ENCODE results near the gene CBX4. TPM values are rescaled to one million over a fixed set of nuclear protein-coding genes. Genes with fewer than 3 reads are reported as not detected.

Gene CBX4
- total and polyA plus RNA-seq, 2 experiments from 2014 or later, result 1.2 to 18.9 TPM

DNA sequence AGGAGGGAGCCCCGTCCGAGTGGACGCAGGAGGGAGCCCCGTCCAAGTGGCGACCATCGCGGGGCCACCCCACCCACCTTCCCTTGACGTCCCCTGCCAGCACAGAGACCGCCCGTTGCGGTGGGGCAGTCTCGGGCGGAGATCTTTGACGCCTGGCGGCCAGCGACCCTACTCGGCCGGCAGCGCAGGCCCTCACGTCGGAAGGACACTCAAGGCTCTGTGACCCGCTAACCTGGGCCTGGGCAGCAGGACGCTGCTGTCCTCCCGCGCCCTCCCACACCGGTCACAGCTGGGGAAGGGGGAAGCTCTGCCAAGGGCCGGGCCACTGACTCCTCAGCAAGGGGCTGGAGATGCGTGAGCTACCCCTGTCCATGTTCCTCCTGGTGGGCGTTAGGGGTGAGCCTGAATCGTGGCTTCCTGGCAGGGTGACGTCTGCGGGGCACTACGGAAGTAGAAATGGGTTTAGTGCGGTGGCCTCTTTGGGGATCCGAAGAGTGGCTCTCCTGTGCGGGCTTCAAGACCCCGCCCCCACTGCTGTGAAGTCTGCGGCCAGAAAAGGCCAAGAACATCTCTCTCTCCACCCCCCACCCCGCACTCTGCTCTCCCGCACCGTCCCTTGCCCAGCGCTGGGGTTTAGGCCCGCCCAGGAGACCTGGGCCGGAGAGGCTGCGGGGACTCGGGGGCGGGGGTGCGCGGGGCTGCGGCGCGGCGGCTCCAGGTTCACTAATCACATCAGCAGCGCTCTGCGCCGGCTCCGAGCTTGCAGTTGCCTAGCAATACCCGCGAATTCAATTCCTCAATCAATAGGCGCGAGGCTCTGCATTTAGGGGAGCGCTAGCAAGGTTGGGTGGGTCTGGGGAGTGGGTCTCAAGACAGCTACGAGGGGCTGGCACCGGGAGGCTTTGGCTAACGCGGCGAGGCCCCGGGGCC, 48.2 kb downstream of the CBX4 start:
- Histone ChIP-seq H3K79me2 (ENCODE audit: insufficient read depth) (peaks cover 3% of the 10 kb centered on the region; the same call in 1 of the 2 replicates), H3K27me3 (replicated peaks; ENCODE audit: insufficient read depth) (peaks cover 55% of the 10 kb centered on the region), H3K9me3 (ENCODE audit: low read depth) (no peaks in the 10 kb centered on the region), H3K4me2 (ENCODE audit: unreplicated experiment) (no peak overlapping the region), H3K4me3 (no peak overlapping the region), H3K4me1 (ENCODE audit: insufficient read depth) (0 out of 2 replicates have a peak, but pooled peaks cover 2% of the 10 kb centered on the region), H3K27ac (no peak overlapping the region), H4K20me1 (ENCODE audit: insufficient read depth) (no peaks in the 10 kb centered on the region), H2AFZ (no peak overlapping the region), H3K36me3 (ENCODE audit: low read depth) (no peaks in the 10 kb centered on the region), H3K9me2 (ENCODE audit: insufficient read depth) (no peaks in the 10 kb centered on the region), H3K9ac (no peak overlapping the region), H3F3A (ENCODE audit: insufficient read depth) (no peaks in the 10 kb centered on the region)
- WGBS, 2 experiments (ENCODE audit: low coverage in 1 of 2, low lambda C conversion rate in 2 of 2, missing lambda C conversion rate in 2 of 2), result 10 to 13% methylated on average over 55 to 64 of the region's 68 CpGs
- DNase-seq, result no peak
- TF ChIP-seq EZH2phosphoT487 (IDR thresholded peaks at IDR 0.05; ENCODE audit: insufficient read depth, low read depth) (no peak), EZH2 (IDR thresholded peaks at IDR 0.05; ENCODE audit: insufficient read depth, poor library complexity, severe bottlenecking) (peak; percentile 95)
- in situ Hi-C loops (cut with MboI), result no loop called here

DNA sequence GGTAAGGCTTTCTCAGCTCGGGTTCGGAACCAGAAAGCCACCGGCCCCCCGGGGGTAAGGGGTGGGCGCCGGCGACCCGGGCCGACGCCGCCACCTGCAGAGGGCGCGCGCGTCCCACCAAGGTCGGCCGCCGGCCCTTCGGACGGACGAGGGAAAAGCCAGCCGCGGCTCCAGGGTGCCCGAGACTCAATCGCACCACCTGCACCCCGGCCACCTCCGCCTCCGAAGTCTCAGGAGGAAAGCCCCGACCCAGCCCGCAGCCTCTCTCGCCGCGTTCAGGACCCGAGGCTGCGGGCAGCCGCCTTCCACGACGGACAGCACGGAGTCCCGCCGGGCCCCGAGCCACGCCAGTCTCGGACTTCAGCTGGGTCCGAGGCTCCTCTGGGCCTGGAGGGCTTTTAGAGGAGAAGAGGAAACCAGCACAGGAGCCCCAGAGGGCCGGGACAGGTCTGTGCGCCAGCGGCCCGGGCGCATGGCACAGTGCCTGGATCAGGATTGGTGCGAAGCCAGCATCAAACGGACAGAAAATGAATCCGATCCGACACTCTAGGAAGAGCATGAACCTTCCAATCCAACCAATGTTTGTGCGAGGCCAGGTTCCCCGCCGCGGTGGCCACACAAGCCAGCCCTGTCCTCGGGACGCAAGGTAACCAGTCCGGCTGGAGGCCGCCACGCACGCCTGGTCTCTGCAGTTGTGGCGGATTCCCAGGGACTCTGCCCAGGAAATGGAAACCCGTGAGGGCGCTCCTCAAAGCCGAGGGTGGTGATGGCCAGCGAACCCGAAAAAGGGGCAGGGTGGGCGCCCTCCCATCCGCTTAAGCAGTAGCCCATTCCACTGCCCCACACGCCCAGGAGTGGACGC, 49.1 kb downstream of the CBX4 start:
- Histone ChIP-seq H3K9me3 (ENCODE audit: low read depth) (no peaks in the 10 kb centered on the region), H3F3A (ENCODE audit: insufficient read depth) (no peaks in the 10 kb centered on the region), H3K4me3 (no peak overlapping the region), H3K27me3 (replicated peaks; ENCODE audit: insufficient read depth) (peaks cover 55% of the 10 kb centered on the region), H3K9me2 (ENCODE audit: insufficient read depth) (no peaks in the 10 kb centered on the region), H2AFZ (0 out of 2 replicates have a peak overlapping the region, but pooled peaks have one; percentile 46), H3K36me3 (ENCODE audit: low read depth) (no peaks in the 10 kb centered on the region), H3K9ac (no peak overlapping the region), H3K79me2 (ENCODE audit: insufficient read depth) (no peaks in the 10 kb centered on the region), H3K27ac (no peak overlapping the region), H4K20me1 (ENCODE audit: insufficient read depth) (no peaks in the 10 kb centered on the region), H3K4me1 (ENCODE audit: insufficient read depth) (no peaks in the 10 kb centered on the region), H3K4me2 (ENCODE audit: unreplicated experiment) (no peak overlapping the region)
- in situ Hi-C loops (cut with MboI), result loop anchor here (10.0 kb wide), 1 partner anchor 205 kb away; no protein-coding TSS in a partner anchor
- TF ChIP-seq EZH2 (IDR thresholded peaks at IDR 0.05; ENCODE audit: insufficient read depth, poor library complexity, severe bottlenecking) (peak; percentile 98), EZH2phosphoT487 (IDR thresholded peaks at IDR 0.05; ENCODE audit: insufficient read depth, low read depth) (peak; percentile 69; the same call in 1 of the 2 replicates)
- WGBS, 2 experiments (ENCODE audit: low coverage in 1 of 2, low lambda C conversion rate in 2 of 2, missing lambda C conversion rate in 2 of 2), result 7% methylated on average over 48 to 51 of the region's 74 CpGs
- DNase-seq, result peak; percentile 64

DNA sequence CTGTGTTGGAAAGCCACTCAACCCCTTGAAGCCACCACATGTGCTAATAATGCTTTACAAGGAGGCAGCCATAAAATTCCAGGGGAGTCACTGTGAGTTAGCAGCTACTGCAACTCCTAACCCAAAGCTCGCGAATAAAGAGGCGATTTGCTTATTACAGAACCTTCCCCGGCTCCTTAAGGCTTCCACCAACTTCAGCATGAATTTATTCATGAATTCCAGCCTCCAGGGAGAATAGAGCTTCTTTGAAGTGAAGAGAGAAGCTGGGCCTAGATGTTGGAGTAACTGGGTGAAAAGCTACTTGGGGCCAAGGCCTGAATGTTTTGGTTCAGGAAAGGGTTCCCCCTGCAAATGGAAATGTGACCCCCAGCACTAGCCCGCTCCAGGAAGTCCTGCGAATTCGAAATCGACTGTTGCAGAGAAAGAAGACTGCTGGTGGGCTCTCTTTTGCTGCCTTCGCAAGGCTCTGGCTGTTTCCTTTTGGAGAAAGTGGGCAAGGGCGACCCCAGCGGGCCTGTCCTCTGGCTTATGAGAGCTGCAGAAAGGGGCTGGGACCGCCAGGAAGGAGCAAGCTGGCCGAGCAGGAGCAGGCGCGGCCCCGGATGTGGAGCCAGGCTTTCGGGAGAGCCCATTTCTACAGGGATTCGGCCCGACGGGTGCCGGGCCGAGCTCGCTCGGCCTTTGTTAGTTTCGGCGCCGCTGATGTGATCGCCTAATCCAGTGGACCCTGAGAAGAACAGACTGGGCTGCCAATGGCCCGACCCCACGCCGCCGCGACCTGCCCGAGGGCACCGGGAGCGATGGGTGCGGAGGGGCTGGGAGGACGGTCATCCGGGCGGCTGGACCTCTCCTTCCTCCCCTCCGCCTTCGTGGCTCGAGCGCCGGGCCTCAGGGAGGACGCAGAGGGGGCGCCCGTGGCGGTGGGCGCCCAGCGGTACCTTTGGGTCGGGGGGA, 50.0 kb downstream of the CBX4 start:
- DNase-seq, result no peak
- Histone ChIP-seq H3K79me2 (ENCODE audit: insufficient read depth) (no peaks in the 10 kb centered on the region), H3K27me3 (replicated peaks; ENCODE audit: insufficient read depth) (peaks cover 55% of the 10 kb centered on the region), H3K4me3 (no peak overlapping the region), H2AFZ (no peak overlapping the region), H4K20me1 (ENCODE audit: insufficient read depth) (no peaks in the 10 kb centered on the region), H3K9ac (no peak overlapping the region), H3K9me2 (ENCODE audit: insufficient read depth) (no peaks in the 10 kb centered on the region), H3F3A (ENCODE audit: insufficient read depth) (no peaks in the 10 kb centered on the region), H3K4me1 (ENCODE audit: insufficient read depth) (no peaks in the 10 kb centered on the region), H3K27ac (no peak overlapping the region), H3K36me3 (ENCODE audit: low read depth) (no peaks in the 10 kb centered on the region), H3K9me3 (ENCODE audit: low read depth) (no peaks in the 10 kb centered on the region), H3K4me2 (ENCODE audit: unreplicated experiment) (no peak overlapping the region)
- in situ Hi-C loops (cut with MboI), result loop anchor here (10.0 kb wide), 1 partner anchor 206 kb away; no protein-coding TSS in a partner anchor
- peak; percentile 66 for TF ChIP-seq EZH2 (IDR thresholded peaks at IDR 0.05; ENCODE audit: insufficient read depth, poor library complexity, severe bottlenecking)
- TF ChIP-seq EZH2phosphoT487 (IDR thresholded peaks at IDR 0.05; ENCODE audit: insufficient read depth, low read depth), result no peak
- 35% methylated on average over 51 to 52 of the region's 52 CpGs for WGBS, 2 experiments (ENCODE audit: low coverage in 1 of 2, low lambda C conversion rate in 2 of 2, missing lambda C conversion rate in 2 of 2)

All from GM23248 (cell line).